Measurements from ENCODE around the gene CLCNKA.

DNA sequence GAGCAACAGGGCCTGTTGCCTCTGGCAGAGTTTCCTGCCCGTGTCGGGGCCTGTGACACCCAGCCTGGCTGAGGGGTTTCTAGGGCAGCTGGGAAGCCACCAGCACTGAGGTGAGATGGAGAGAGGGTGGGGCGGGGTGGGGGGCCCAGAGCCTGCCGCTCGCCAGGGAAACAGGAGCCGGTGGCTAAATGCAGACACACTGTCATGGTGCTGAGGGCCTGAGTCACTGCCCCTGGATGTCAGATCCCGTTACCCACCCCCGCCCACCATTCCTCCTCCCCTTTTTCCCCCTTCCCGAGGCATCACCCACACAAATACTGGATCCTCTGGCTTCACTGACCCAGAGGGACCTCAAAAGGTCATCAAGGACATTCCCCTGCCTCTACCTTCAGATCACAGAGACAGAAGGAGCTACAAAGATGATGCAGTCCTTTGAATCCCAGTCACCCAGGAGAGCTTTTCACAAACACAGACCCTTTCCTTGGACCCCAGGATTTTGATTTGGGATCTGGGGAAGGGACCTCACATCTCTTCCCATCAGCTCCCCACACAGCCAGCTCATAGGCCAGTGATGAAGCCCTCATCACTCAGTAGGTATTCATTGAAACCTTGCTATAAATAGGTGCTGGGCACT lies 2.1 kb upstream of the CLCNKA start:
- TF ChIP-seq, protein P1, sequence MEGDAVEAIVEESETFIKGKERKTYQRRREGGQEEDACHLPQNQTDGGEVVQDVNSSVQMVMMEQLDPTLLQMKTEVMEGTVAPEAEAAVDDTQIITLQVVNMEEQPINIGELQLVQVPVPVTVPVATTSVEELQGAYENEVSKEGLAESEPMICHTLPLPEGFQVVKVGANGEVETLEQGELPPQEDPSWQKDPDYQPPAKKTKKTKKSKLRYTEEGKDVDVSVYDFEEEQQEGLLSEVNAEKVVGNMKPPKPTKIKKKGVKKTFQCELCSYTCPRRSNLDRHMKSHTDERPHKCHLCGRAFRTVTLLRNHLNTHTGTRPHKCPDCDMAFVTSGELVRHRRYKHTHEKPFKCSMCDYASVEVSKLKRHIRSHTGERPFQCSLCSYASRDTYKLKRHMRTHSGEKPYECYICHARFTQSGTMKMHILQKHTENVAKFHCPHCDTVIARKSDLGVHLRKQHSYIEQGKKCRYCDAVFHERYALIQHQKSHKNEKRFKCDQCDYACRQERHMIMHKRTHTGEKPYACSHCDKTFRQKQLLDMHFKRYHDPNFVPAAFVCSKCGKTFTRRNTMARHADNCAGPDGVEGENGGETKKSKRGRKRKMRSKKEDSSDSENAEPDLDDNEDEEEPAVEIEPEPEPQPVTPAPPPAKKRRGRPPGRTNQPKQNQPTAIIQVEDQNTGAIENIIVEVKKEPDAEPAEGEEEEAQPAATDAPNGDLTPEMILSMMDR (optimal IDR thresholded peaks at IDR 0.05 in 1 of 3, IDR thresholded peaks at IDR 0.05 in 1 of 3, conservative IDR thresholded peaks at IDR 0.05 in 1 of 3; ENCODE audit: extremely low read depth in 1 of 3, insufficient read depth in 2 of 3, low read length in 3 of 3): no peak
- no peak for TF ChIP-seq EZH2 (IDR thresholded peaks at IDR 0.05; ENCODE audit: low read length)
